Measurements from ENCODE around the gene LZTS3.

Gene LZTS3

DNA sequence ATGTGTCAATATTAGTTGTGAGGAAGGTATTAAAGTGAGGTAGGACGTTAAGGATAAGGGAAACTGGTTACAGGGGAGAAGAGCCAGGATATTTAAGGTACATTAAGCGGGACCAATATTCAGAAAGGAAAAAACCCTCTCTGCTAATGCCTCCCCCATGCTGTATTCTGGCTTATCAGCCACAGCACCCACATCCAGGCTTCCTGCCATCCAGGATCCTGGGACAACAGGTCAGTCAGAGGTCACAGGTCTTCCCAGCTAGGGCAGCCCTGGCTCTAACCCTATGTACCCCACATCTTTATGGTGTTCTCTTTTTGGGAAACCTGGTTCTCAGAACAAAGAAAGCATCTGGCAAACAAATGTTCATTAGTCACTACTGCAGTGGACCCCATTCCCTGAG lies 25.9 kb upstream of the LZTS3 start:
- no peaks in the 10 kb centered on the region for H3K9me3 ChIP-seq (ENCODE audit: control insufficient read depth, insufficient read depth, low read length)
- peaks cover 7% of the 10 kb centered on the region for H3K4me1 ChIP-seq (ENCODE audit: control insufficient read depth, low read length)
- H3K4me2 ChIP-seq (ENCODE audit: low read length), result no peak overlapping the region
- H3K9me2 ChIP-seq (replicated peaks; ENCODE audit: control insufficient read depth, low read length), result no peaks in the 10 kb centered on the region
- H3K4me3 ChIP-seq (ENCODE audit: low read length), result no peak overlapping the region
- no peaks in the 10 kb centered on the region for H4K20me1 ChIP-seq (ENCODE audit: control insufficient read depth, insufficient read depth, low read depth, low read length)
- no peaks in the 10 kb centered on the region for H3F3A ChIP-seq (ENCODE audit: control insufficient read depth, insufficient read depth)
- TF ChIP-seq, protein P1, sequence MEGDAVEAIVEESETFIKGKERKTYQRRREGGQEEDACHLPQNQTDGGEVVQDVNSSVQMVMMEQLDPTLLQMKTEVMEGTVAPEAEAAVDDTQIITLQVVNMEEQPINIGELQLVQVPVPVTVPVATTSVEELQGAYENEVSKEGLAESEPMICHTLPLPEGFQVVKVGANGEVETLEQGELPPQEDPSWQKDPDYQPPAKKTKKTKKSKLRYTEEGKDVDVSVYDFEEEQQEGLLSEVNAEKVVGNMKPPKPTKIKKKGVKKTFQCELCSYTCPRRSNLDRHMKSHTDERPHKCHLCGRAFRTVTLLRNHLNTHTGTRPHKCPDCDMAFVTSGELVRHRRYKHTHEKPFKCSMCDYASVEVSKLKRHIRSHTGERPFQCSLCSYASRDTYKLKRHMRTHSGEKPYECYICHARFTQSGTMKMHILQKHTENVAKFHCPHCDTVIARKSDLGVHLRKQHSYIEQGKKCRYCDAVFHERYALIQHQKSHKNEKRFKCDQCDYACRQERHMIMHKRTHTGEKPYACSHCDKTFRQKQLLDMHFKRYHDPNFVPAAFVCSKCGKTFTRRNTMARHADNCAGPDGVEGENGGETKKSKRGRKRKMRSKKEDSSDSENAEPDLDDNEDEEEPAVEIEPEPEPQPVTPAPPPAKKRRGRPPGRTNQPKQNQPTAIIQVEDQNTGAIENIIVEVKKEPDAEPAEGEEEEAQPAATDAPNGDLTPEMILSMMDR (IDR thresholded peaks at IDR 0.05; ENCODE audit: low read depth, low read length, poor library complexity, severe bottlenecking), result no peak
- no peak for TF ChIP-seq EZH2phosphoT487 (IDR thresholded peaks at IDR 0.05; ENCODE audit: borderline replicate concordance, low read length)
- peaks cover 60% of the 10 kb centered on the region for H3K36me3 ChIP-seq (ENCODE audit: control insufficient read depth, low read length)
- H3K79me2 ChIP-seq (ENCODE audit: control insufficient read depth, low read length), result peaks cover 23% of the 10 kb centered on the region
- H3K27me3 ChIP-seq (ENCODE audit: control insufficient read depth, low read length), result no peaks in the 10 kb centered on the region
- H3K27ac ChIP-seq (ENCODE audit: low read depth, low read length), result no peak overlapping the region

DNA sequence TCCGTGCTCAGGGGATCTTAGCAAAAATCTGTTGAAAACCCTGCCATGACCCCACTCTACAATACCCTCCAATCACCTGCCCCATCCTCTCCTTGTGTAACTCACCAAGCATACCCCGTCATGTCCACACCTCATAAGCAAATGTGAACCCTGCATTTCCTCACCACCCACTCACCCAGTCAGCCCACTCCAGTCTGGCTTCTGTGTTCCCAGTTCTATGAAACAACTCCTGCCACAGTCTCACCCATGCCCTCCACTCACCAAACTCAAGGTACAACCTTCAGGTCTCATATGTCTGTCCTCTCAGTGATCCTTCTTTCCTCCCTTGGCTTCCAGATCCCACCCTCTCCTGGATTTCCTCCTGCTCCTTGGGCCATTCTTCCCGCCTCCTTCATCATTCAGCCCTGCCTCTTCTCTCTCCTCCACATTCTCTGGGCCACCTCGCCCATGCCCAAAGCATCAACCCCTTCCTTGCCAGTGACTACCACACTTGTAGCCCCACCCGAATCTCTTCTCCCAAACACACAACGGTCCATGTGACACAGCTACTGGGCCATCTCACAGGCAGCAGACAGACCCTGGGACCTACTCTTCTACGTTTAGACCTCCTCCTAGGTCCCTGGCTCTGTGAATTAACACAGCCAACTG lies 22.4 kb upstream of the LZTS3 start:
- Histone ChIP-seq H3K4me3 (ENCODE audit: low read length) (no peak overlapping the region), H3F3A (ENCODE audit: control insufficient read depth, insufficient read depth) (no peaks in the 10 kb centered on the region), H3K9me2 (replicated peaks; ENCODE audit: control insufficient read depth, low read length) (no peaks in the 10 kb centered on the region), H4K20me1 (ENCODE audit: control insufficient read depth, insufficient read depth, low read depth, low read length) (no peaks in the 10 kb centered on the region), H3K79me2 (ENCODE audit: control insufficient read depth, low read length) (no peaks in the 10 kb centered on the region), H3K27me3 (ENCODE audit: control insufficient read depth, low read length) (no peaks in the 10 kb centered on the region), H3K27ac (ENCODE audit: low read depth, low read length) (no peak overlapping the region), H3K36me3 (ENCODE audit: control insufficient read depth, low read length) (peaks cover 72% of the 10 kb centered on the region), H3K9me3 (ENCODE audit: control insufficient read depth, insufficient read depth, low read length) (no peaks in the 10 kb centered on the region), H3K4me1 (ENCODE audit: control insufficient read depth, low read length) (no peaks in the 10 kb centered on the region), H3K4me2 (ENCODE audit: low read length) (no peak overlapping the region)
- TF ChIP-seq, protein P1 (IDR thresholded peaks at IDR 0.05; ENCODE audit: low read depth, low read length, poor library complexity, severe bottlenecking), result no peak
- no peak for TF ChIP-seq EZH2phosphoT487 (IDR thresholded peaks at IDR 0.05; ENCODE audit: borderline replicate concordance, low read length)

DNA sequence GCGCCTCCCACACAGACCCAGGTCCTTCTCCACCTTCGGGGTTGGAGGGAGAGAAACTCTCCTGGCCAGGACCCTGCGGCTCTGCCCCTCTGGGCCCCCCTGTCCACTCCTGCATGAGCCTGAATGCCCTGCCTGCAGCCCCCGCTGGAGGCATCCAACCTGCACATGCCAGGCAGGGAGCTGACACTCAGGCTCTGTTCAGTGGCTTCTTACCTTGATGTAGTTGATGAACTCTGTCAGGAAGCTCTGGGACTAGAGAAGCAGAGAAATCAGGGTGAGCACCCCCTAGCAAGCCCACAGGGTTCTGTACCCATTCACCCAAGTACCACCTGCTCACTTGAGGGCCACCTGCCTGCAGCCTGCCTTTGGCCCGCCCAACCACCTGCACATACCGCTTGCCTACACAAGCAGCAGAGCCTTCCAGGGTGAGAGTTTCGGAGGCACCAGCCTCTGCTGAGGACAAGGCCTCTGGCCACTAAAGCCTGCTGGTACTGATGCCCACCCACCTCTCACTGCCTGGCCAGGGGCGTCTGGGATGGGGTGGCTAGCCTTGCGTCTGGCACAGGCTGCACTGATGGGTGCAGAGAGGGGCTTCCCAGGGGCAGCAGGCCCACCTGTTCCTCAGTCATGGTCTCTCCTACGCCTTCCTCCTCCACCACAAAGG lies 21.4 kb upstream of the LZTS3 start:
- peaks cover 73% of the 10 kb centered on the region for H3K36me3 ChIP-seq (ENCODE audit: control insufficient read depth, low read length)
- no peak overlapping the region for H3K27ac ChIP-seq (ENCODE audit: low read depth, low read length)
- no peaks in the 10 kb centered on the region for H4K20me1 ChIP-seq (ENCODE audit: control insufficient read depth, insufficient read depth, low read depth, low read length)
- no peak overlapping the region for H3K4me3 ChIP-seq (ENCODE audit: low read length)
- H3K4me2 ChIP-seq (ENCODE audit: low read length), result no peak overlapping the region
- H3K4me1 ChIP-seq (ENCODE audit: control insufficient read depth, low read length), result no peaks in the 10 kb centered on the region
- H3K9me3 ChIP-seq (ENCODE audit: control insufficient read depth, insufficient read depth, low read length), result no peaks in the 10 kb centered on the region
- H3K79me2 ChIP-seq (ENCODE audit: control insufficient read depth, low read length), result no peaks in the 10 kb centered on the region
- no peaks in the 10 kb centered on the region for H3K27me3 ChIP-seq (ENCODE audit: control insufficient read depth, low read length)
- no peaks in the 10 kb centered on the region for H3F3A ChIP-seq (ENCODE audit: control insufficient read depth, insufficient read depth)
- no peaks in the 10 kb centered on the region for H3K9me2 ChIP-seq (replicated peaks; ENCODE audit: control insufficient read depth, low read length)
- TF ChIP-seq, protein P1 (IDR thresholded peaks at IDR 0.05; ENCODE audit: low read depth, low read length, poor library complexity, severe bottlenecking), result no peak
- no peak for TF ChIP-seq EZH2phosphoT487 (IDR thresholded peaks at IDR 0.05; ENCODE audit: borderline replicate concordance, low read length)

All from DOHH2 (cell line).